Measurements from ENCODE around the gene PLEKHH3. TPM values are rescaled to one million over a fixed set of nuclear protein-coding genes. Genes with fewer than 3 reads are reported as not detected.
"Not testable (repeated sequence)": the region's sequence is repeated elsewhere in the genome, so short reads cannot be mapped to it uniquely, and the experiment has no call there.

The PLEKHH3 gene
- total RNA-seq, 1 donor from 2014 or later = 19.1 TPM

DNA sequence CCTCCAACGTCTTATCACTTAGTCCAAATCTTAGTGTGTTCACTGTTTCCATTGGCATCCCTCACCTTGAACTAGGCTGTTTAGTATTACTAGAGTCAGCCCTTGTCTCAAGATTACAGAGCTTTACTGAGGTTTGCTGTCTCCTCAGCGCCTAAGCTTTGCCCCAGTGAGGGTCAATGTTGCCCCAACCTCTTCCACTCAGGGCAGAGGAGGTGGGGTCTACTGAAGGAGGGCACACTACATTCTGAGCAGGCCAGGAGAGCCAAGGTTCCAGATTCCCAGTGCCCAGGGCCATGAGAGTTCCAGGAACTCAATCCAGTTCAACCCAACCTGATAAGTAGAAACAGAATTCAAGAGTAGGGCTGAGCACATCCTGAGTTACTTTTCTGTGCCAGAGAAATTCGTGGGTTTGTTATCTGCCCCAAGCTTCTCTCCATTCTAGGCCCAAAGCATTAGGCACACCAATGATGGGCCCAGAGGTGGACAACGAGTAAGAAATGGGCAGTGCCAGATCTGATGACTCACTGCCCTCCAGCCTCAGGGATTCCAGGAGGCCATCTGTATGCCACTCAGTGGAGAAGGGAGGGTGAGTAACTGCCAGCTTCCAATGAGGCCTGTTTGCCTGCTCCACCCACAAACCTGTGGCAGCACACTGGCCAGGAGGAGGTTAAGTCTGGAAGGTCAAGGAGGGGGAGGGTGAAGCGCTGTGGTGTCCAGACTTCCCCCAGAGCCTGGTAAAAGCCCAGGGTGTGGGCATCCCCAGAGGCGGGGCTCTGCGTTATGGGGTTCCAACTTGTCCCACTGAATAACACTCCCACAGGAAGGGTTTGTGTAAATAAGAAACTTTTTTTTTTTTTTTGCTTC lies 9.5 kb downstream of the PLEKHH3 start:
- TF ChIP-seq, protein P1, sequence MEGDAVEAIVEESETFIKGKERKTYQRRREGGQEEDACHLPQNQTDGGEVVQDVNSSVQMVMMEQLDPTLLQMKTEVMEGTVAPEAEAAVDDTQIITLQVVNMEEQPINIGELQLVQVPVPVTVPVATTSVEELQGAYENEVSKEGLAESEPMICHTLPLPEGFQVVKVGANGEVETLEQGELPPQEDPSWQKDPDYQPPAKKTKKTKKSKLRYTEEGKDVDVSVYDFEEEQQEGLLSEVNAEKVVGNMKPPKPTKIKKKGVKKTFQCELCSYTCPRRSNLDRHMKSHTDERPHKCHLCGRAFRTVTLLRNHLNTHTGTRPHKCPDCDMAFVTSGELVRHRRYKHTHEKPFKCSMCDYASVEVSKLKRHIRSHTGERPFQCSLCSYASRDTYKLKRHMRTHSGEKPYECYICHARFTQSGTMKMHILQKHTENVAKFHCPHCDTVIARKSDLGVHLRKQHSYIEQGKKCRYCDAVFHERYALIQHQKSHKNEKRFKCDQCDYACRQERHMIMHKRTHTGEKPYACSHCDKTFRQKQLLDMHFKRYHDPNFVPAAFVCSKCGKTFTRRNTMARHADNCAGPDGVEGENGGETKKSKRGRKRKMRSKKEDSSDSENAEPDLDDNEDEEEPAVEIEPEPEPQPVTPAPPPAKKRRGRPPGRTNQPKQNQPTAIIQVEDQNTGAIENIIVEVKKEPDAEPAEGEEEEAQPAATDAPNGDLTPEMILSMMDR (conservative IDR thresholded peaks at IDR 0.05; ENCODE audit: low read depth, low read length) = no peak
- peak; percentile 61 for DNase-seq (ENCODE audit: low read depth)

DNA sequence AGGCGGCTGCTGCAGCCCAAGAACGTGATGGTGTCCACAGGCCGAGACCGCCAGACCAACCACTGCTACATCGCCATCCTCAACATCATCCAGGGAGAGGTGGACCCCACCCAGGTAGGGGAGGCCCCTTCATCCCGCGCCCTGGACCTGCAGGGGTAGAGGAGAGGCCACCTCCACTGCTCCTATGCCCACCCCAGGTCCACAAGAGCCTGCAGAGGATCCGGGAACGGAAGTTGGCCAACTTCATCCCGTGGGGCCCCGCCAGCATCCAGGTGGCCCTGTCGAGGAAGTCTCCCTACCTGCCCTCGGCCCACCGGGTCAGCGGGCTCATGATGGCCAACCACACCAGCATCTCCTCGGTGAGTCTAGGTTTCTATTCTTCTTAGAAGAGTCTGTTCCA lies 10.7 kb downstream of the PLEKHH3 start:
- not testable (repeated sequence) for DNase-seq (ENCODE audit: low read depth); H3K4me3 ChIP-seq (ENCODE audit: low read depth, low read length)

More for the DNA sequence above, 9.5 kb downstream of the PLEKHH3 start:
- H3K4me3 ChIP-seq (ENCODE audit: low read depth, low read length) = no peak overlapping the region

DNA sequence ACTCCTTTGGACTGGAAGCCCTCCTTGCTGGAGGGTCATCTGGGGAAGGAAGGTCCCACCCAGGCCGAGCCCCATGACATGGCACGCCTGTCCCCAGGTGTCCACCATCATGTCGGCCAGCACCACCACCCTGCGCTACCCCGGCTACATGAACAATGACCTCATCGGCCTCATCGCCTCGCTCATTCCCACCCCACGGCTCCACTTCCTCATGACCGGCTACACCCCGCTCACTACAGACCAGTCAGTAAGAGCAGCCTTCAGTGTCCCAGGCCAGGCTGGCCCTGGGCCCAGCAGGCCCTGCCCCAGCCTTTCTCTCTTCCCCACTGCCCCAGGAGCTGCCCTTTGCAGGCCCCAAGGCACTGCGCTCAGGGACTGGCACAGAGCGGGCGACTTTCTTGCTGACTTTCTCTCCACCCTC lies 11.2 kb downstream of the PLEKHH3 start:
- TF ChIP-seq, protein P1 (conservative IDR thresholded peaks at IDR 0.05; ENCODE audit: low read depth, low read length) = no peak
- DNase-seq (ENCODE audit: low read depth) = no peak
- no peak overlapping the region for H3K4me3 ChIP-seq (ENCODE audit: low read depth, low read length)

DNA sequence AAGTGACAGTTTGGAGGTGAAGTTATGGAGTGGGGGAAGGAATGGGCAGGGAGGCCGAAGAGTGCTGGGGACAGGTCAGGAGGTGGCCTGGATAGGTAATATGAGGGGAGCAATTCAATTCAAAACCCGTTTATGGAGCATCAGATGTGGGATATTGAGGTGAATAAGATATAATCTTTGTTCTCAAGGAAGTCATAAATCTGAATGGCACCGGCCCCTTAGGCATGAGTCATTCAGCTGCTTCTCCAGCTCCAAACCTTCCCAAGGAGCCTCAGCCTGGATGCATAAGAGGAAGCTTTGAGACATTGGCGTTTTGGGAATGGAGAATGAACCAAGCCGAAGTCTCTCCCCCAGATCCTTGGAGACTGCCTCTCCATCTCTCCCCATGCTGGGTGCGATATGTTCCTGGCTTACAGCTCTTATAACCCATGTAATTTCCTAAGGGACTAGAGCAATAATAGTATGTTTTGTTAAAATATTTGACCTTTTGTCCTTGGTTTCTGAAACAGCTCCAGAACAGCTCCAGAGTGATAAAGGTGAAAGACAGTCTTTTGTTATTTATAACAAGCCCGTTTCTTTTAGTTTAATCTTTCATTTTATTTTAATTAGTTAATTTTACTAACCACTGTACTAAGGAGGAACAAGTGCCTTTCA lies 16.0 kb downstream of the PLEKHH3 start:
- TF ChIP-seq, protein P1 (conservative IDR thresholded peaks at IDR 0.05; ENCODE audit: low read depth, low read length) = no peak
- no peak for DNase-seq (ENCODE audit: low read depth)
- no peak overlapping the region for H3K4me3 ChIP-seq (ENCODE audit: low read depth, low read length)

DNA sequence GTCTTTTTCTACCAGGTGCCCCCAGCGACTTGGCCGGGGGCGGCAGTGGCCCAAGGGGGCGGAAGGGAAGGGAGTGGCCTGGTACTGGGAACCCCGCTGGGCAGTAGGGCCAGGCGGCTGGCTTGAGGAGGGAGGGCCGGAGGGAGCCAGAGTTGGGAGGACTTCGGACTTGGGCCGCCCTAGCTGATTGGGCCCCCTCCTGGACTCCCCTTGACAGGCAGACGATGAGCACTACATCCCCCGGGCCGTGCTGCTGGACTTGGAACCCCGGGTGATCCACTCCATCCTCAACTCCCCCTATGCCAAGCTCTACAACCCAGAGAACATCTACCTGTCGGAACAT lies 16.9 kb downstream of the PLEKHH3 start:
- peak overlapping the region; percentile 89 for H3K4me3 ChIP-seq (ENCODE audit: low read depth, low read length)
- not testable (repeated sequence) for DNase-seq (ENCODE audit: low read depth)

DNA sequence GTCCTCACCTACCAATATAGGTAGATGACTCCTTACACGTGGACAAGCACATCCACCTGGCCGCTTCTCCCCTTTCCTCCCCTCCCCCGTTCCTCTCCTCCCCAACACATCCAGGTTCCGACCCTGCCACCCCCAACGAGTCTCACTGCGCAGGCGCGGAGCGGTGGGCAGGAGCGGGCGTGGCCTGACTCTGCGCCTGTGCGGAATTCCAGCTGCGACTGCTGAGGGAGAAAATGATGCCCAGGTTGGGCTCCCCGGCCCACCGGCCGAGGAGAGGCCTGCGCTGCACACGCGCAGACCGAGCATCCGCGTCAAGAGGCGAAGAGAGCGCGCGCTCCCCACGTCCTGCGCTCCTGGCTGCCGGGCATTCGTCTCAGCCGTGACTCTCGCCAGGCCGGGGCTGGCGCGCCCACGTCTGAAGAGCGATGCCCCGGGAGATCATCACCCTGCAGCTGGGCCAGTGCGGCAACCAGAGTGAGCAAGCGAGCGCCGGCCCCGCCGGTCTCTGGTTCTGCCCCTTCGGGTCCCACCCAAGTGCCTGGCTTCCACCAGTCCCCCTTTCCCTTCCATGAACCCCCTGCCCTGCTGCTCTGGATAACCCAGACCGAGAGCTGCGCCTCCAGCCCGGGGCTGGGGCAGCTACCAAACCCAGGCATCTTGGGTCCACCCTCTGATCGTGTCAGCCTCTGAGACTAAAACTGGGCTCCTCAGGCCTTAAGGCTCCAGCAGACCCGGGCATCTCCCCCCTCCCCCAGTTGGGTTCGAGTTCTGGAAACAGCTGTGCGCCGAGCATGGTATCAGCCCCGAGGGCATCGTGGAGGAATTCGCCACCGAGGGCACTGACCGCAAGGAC lies 17.5 kb downstream of the PLEKHH3 start, which contains the start of gene TUBG2:
Gene TUBG2, plus strand, starts transcription at position 206 of the 853 bp plus-strand sequence. Its CDS starts 220 bp downstream, at position 426.
- TF ChIP-seq, protein P1 (conservative IDR thresholded peaks at IDR 0.05; ENCODE audit: low read depth, low read length) = no peak
- no peak for DNase-seq (ENCODE audit: low read depth)
- peak within 1 kb of the TSS; percentile 89 for H3K4me3 ChIP-seq (ENCODE audit: low read depth, low read length)

DNA sequence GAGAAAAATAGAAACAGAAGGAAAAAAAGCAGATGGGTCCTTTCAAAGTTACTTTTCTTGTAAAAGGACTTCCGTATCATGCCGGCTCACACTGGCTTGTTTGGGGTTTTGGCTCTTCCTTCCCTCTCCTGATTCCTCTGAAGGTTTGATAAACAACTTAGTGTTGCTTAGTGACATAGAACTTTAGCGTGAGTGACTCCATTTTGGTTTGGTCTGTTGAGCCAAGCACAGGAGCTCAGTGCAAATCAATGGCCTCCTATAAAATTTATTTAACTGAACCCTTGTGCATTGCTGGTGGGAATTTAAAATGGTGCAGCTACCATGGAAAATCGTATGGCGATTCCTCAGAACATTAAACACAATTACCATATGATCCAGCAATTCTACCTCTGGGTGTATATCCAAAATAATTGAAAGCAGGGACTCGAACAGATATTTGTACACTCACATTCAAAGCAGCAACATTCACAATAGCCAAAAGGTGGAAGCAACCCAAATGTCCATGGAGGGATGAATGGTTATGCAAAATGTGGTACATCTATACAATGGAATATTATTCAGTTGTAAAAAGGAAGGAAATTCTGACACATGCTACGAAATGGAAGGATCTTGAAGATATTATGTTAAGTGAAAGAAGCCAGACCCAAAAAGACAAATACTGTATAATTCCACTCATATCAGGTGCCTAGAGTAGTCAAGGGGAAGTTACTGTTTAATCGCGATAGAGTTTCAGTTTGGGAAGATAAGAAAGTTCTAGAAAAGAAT lies 18.8 kb downstream of the PLEKHH3 start:
- no peak overlapping the region for H3K4me3 ChIP-seq (ENCODE audit: low read depth, low read length)
- TF ChIP-seq, protein P1 (conservative IDR thresholded peaks at IDR 0.05; ENCODE audit: low read depth, low read length) = no peak
- DNase-seq (ENCODE audit: low read depth) = no peak
